ENCODE data around the gene MRM2.

Gene MRM2

DNA sequence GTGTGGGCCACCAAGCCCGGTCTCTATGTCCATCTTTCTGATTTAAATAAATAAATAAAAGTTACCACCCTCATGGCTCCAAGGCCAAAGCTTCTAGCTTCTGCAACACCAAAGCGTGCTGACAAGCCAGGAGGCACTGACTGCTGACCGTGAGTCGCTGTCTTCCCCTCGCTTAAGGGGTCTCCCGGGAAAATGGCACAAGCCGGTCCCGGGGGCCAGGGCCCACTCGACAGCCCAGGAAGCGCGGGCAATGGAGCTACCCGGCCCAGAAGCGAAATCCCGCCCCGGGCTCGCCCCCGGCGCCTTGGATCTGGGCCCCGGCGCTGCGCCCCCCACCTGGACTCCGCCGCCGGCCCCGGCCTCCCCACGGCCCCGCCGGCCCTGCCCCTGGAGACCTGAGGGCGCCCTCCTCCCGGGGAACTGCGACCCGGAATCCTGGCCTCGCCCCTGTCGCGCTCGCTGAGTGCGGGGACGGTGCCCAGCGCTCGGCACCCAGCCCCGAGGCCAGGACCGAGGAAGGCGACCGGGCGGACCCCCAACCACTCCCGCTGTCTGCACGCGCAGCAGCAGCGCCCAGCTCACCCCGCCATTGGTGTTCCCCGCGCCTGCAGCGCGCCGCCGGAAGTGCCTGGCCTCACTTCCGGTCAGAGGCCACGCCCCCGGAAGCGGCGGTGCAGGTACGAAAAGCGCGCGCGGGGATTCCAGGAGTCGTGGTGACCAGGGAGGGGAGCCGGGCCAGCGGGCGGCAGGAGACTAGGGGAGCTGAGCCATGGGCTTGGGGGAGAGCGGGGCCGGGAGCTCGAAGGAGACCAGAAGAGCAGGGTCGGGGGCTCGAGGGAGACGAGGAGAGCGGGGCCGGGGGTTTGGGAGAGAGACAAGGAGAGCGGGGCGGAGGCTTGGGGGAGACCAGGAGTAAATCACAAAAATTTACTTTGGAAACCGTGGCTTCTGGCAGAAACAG, at the start of gene MRM2, which contains the start of gene NUDT1:
Gene MRM2, minus strand, starts transcription at position 626 of the 961 bp plus-strand sequence. Its CDS starts 36 bp downstream, at position 590.
Gene NUDT1, plus strand, starts transcription at position 647 of the 961 bp plus-strand sequence. CDS start 2,349 bp downstream, outside the sequence.
- Histone ChIP-seq H3K27ac (ENCODE audit: low read depth, low read length) (peak within 1 kb of the TSS; percentile 74), H3K4me3 (ENCODE audit: low read depth, low read length) (peak within 1 kb of the TSS; percentile 86), H3K27me3 (ENCODE audit: control insufficient read depth, insufficient read depth, low read length) (no peaks in the 10 kb centered on the region), H3K36me3 (ENCODE audit: control insufficient read depth, insufficient read depth, low read length) (peaks cover 35% of the 10 kb centered on the region), H3K9ac (ENCODE audit: low read depth, low read length) (peak within 1 kb of the TSS; percentile 79), H3K4me1 (ENCODE audit: control insufficient read depth, insufficient read depth, low read length) (peaks cover 4% of the 10 kb centered on the region), H3K9me3 (ENCODE audit: control insufficient read depth, insufficient read depth, low read length) (no peaks in the 10 kb centered on the region)

DNA sequence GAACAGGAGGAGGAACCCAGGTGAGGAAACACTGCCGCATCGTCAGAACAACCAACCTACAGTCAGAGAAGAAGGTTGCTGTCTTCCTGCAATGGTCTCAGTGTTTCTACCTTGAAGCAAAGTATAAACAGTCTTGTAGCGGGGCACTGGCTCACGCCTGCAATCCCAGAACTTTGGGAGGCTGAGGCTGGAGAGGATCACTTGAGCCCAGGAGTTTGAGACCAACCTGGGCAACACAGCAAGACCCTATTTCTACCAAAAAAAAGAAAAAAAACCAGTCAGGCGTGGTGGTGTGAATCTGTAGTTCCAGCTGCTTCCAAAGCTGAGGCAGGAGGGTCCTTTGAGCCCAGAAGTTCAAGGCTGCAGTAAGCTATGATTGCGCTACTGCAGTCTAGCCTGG, 48.9 kb upstream of the MRM2 start:
- H3K27ac ChIP-seq (ENCODE audit: low read depth, low read length), result no peak overlapping the region
- H3K4me3 ChIP-seq (ENCODE audit: low read depth, low read length), result no peak overlapping the region
- H3K36me3 ChIP-seq (ENCODE audit: control insufficient read depth, insufficient read depth, low read length), result no peaks in the 10 kb centered on the region
- H3K9me3 ChIP-seq (ENCODE audit: control insufficient read depth, insufficient read depth, low read length), result no peaks in the 10 kb centered on the region
- H3K4me1 ChIP-seq (ENCODE audit: control insufficient read depth, insufficient read depth, low read length), result peaks cover under 1% of the 10 kb centered on the region; the same call in 1 of the 2 replicates
- no peak overlapping the region for H3K9ac ChIP-seq (ENCODE audit: low read depth, low read length)
- H3K27me3 ChIP-seq (ENCODE audit: control insufficient read depth, insufficient read depth, low read length), result no peaks in the 10 kb centered on the region

DNA sequence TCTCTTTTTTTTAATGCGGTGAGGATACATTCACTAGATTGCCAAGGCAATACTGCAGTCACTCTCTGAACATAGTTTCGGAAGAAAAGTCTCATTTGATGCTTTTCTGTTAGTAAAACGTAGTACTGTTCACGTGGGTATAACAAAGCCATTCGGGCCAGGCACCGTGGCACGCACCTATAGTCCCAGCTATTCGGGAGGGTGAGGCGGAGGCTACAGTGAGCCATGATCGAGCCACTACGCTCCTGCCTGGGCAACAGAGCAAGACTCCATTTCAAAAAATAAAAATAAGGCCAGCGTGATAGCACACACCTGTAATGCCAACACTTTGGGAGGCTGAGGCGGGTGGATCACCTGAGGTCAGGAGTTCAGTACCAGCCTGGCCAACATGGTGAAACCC, 47.6 kb upstream of the MRM2 start:
- Histone ChIP-seq H3K27me3 (ENCODE audit: control insufficient read depth, insufficient read depth, low read length) (no peaks in the 10 kb centered on the region), H3K9me3 (ENCODE audit: control insufficient read depth, insufficient read depth, low read length) (no peaks in the 10 kb centered on the region), H3K4me3 (ENCODE audit: low read depth, low read length) (no peak overlapping the region), H3K9ac (ENCODE audit: low read depth, low read length) (no peak overlapping the region), H3K4me1 (ENCODE audit: control insufficient read depth, insufficient read depth, low read length) (no peaks in the 10 kb centered on the region), H3K36me3 (ENCODE audit: control insufficient read depth, insufficient read depth, low read length) (no peaks in the 10 kb centered on the region), H3K27ac (ENCODE audit: low read depth, low read length) (no peak overlapping the region)

DNA sequence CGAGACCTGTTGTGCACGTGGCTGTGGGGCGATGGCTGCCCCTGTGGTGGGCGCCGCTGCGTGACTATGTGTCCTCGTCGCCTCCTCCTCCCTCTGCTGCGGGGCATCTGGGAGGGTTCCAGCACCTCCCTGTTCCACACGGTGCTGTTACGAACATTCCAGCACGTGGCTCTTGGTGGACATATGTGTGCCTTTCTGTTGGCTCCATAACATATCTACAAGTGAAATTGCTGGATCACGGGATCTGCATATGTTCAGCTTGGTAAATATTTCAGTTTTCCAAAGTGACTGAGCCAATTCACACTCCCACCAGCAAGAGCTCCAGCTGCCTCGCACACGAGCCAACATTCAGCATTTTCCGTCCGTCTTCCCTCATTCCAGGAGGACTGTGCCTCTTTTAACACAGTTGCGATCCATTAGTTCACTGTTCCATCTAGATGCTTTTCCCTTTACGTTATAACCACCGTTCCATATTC, 47.1 kb upstream of the MRM2 start:
- Histone ChIP-seq H3K27me3 (ENCODE audit: control insufficient read depth, insufficient read depth, low read length) (no peaks in the 10 kb centered on the region), H3K9ac (ENCODE audit: low read depth, low read length) (no peak overlapping the region), H3K4me3 (ENCODE audit: low read depth, low read length) (no peak overlapping the region), H3K4me1 (ENCODE audit: control insufficient read depth, insufficient read depth, low read length) (no peaks in the 10 kb centered on the region), H3K27ac (ENCODE audit: low read depth, low read length) (no peak overlapping the region), H3K36me3 (ENCODE audit: control insufficient read depth, insufficient read depth, low read length) (no peaks in the 10 kb centered on the region), H3K9me3 (ENCODE audit: control insufficient read depth, insufficient read depth, low read length) (no peaks in the 10 kb centered on the region)

DNA sequence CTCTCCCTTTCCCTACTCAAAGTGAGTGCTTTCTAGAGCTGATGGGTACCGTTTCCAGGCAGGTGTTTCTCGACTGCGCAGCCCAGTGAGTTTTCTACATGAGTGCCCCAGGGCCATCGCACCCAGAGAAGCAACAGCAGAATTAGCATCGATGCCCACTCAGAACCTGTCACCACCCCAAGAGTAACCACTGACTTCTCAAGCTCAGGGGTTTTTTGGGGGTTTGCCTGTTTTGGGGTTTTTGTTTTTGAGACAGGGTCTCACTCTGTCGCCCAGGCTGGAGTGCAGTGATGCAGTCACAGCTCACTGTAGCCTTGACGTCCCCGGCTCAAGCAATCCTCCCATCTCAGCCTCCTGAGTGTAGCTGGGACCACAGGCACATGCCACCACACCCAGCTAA, 46.5 kb upstream of the MRM2 start:
- Histone ChIP-seq H3K9ac (ENCODE audit: low read depth, low read length) (no peak overlapping the region), H3K4me3 (ENCODE audit: low read depth, low read length) (no peak overlapping the region), H3K36me3 (ENCODE audit: control insufficient read depth, insufficient read depth, low read length) (no peaks in the 10 kb centered on the region), H3K27me3 (ENCODE audit: control insufficient read depth, insufficient read depth, low read length) (no peaks in the 10 kb centered on the region), H3K27ac (ENCODE audit: low read depth, low read length) (no peak overlapping the region), H3K9me3 (ENCODE audit: control insufficient read depth, insufficient read depth, low read length) (no peaks in the 10 kb centered on the region), H3K4me1 (ENCODE audit: control insufficient read depth, insufficient read depth, low read length) (no peaks in the 10 kb centered on the region)

DNA sequence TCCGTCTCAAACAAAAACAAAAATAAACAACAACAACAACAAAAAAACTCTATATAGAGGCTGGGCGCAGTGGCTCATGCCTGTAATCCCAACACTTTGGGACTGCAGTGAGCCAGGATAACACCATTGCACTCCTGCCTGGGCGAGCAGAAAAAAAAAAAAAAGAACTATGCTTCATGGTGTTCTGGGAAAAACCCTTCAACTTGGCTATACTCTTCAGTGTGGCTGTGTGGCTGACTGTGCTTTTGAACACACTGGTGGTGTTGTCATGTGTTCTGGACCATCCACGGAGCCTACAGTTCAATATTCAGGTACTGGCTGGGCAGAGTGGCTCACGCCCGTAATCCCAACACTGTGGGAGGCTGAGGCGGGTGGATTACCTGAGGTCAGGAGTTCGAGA, 45.7 kb upstream of the MRM2 start:
- H3K4me1 ChIP-seq (ENCODE audit: control insufficient read depth, insufficient read depth, low read length), result no peaks in the 10 kb centered on the region
- H3K27ac ChIP-seq (ENCODE audit: low read depth, low read length), result no peak overlapping the region
- H3K36me3 ChIP-seq (ENCODE audit: control insufficient read depth, insufficient read depth, low read length), result no peaks in the 10 kb centered on the region
- no peaks in the 10 kb centered on the region for H3K9me3 ChIP-seq (ENCODE audit: control insufficient read depth, insufficient read depth, low read length)
- H3K9ac ChIP-seq (ENCODE audit: low read depth, low read length), result no peak overlapping the region
- H3K27me3 ChIP-seq (ENCODE audit: control insufficient read depth, insufficient read depth, low read length), result no peaks in the 10 kb centered on the region
- H3K4me3 ChIP-seq (ENCODE audit: low read depth, low read length), result no peak overlapping the region

DNA sequence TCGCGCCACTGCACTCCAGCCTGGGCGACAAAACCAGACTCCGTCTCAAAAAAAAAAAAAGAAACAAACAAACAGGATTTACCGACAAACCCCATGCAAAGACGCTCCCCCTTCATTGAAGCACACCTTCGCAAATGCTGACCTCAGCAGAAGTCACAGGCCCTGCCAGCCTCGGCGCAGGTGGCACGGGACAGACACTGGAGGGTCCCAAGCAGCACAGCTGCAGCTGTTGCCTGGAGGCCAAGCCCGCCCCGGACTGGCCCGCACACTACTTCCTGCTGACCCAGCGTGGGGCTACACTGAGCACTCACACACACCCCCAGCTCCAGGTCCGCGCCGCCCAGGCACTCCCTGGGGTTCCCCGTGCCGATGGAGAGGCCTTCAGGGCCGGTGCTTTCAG, 41.1 kb upstream of the MRM2 start:
- no peak overlapping the region for H3K27ac ChIP-seq (ENCODE audit: low read depth, low read length)
- no peaks in the 10 kb centered on the region for H3K36me3 ChIP-seq (ENCODE audit: control insufficient read depth, insufficient read depth, low read length)
- H3K27me3 ChIP-seq (ENCODE audit: control insufficient read depth, insufficient read depth, low read length), result no peaks in the 10 kb centered on the region
- no peaks in the 10 kb centered on the region for H3K9me3 ChIP-seq (ENCODE audit: control insufficient read depth, insufficient read depth, low read length)
- H3K9ac ChIP-seq (ENCODE audit: low read depth, low read length), result no peak overlapping the region
- H3K4me3 ChIP-seq (ENCODE audit: low read depth, low read length), result no peak overlapping the region
- no peaks in the 10 kb centered on the region for H3K4me1 ChIP-seq (ENCODE audit: control insufficient read depth, insufficient read depth, low read length)

DNA sequence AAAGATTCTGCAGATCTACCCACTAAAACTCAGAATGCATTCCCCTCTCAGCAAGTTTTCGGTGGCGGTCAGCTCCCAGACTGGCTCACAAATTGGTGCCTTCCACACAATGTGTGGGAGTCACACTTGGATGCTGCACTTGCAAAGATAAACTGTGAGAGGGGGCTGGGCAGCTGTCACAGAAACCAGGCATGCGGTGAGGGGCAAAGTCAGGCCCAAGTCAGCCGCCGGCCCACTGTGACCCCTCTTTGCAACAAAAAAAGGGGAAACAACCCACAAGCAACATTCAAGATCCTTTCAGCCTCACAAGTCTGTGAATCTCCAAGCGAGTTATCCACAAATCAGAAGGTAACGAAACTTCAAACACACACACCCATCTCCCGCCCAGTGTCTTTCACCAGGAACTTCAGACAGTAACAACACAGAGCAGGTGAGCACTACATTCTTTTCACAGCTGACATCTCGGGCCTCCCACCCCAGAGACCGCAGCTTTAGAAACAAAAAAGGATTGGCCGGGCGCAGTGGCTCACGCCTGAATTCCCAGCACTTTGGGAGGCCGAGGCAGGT, 40.3 kb upstream of the MRM2 start:
- no peak overlapping the region for H3K4me3 ChIP-seq (ENCODE audit: low read depth, low read length)

DNA sequence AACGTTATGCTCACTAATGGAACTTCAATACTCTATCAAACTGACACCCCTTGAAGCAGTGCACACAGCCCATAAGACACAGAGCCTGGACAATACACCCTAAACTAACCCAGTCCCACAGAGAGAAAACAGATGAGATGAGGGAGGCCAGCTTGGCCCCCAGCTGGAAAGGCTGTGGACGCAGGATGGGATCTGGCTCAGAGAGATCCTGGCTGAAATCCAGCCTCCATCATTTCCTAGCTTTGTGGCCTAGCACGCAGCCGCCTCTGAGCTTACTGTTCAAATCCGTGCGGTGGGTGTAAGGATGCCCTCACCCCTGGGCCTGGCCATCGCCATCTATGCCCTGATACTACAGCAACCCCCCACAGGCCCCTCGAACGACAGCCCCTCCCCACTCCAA, 39.5 kb upstream of the MRM2 start:
- no peaks in the 10 kb centered on the region for H3K4me1 ChIP-seq (ENCODE audit: control insufficient read depth, insufficient read depth, low read length)
- H3K27me3 ChIP-seq (ENCODE audit: control insufficient read depth, insufficient read depth, low read length), result no peaks in the 10 kb centered on the region
- no peaks in the 10 kb centered on the region for H3K9me3 ChIP-seq (ENCODE audit: control insufficient read depth, insufficient read depth, low read length)
- H3K4me3 ChIP-seq (ENCODE audit: low read depth, low read length), result no peak overlapping the region
- H3K9ac ChIP-seq (ENCODE audit: low read depth, low read length), result no peak overlapping the region
- no peak overlapping the region for H3K27ac ChIP-seq (ENCODE audit: low read depth, low read length)
- peaks cover 6% of the 10 kb centered on the region; the same call in 1 of the 2 replicates for H3K36me3 ChIP-seq (ENCODE audit: control insufficient read depth, insufficient read depth, low read length)

More for the DNA sequence above, 40.3 kb upstream of the MRM2 start:
- peaks cover 4% of the 10 kb centered on the region; the same call in 1 of the 2 replicates for H3K36me3 ChIP-seq (ENCODE audit: control insufficient read depth, insufficient read depth, low read length)
- H3K9ac ChIP-seq (ENCODE audit: low read depth, low read length), result no peak overlapping the region
- H3K9me3 ChIP-seq (ENCODE audit: control insufficient read depth, insufficient read depth, low read length), result no peaks in the 10 kb centered on the region
- H3K27me3 ChIP-seq (ENCODE audit: control insufficient read depth, insufficient read depth, low read length), result no peaks in the 10 kb centered on the region
- no peaks in the 10 kb centered on the region for H3K4me1 ChIP-seq (ENCODE audit: control insufficient read depth, insufficient read depth, low read length)
- H3K27ac ChIP-seq (ENCODE audit: low read depth, low read length), result no peak overlapping the region

DNA sequence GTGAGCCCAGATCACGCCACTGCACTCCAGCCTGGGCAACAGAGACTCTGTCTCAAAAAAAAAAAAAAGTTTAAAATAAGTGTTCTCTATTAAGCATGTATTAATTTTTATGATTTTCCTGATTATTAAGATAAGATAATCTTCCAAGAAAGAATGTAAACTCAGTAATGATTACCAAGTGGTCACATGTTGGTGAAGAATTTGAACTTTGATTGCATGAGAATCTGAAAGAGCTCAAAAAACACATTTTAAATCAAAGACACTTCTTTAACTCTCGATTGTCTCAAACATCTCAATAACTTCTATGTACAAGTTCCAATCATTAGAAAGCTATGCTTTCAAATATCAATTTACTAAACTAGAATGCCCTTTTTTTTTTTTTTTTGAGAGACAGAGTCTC, 38.4 kb upstream of the MRM2 start:
- H3K9ac ChIP-seq (ENCODE audit: low read depth, low read length), result no peak overlapping the region
- H3K27ac ChIP-seq (ENCODE audit: low read depth, low read length), result no peak overlapping the region
- no peaks in the 10 kb centered on the region for H3K27me3 ChIP-seq (ENCODE audit: control insufficient read depth, insufficient read depth, low read length)
- no peaks in the 10 kb centered on the region for H3K4me1 ChIP-seq (ENCODE audit: control insufficient read depth, insufficient read depth, low read length)
- no peaks in the 10 kb centered on the region for H3K9me3 ChIP-seq (ENCODE audit: control insufficient read depth, insufficient read depth, low read length)
- no peak overlapping the region for H3K4me3 ChIP-seq (ENCODE audit: low read depth, low read length)
- peaks cover 6% of the 10 kb centered on the region; the same call in 1 of the 2 replicates for H3K36me3 ChIP-seq (ENCODE audit: control insufficient read depth, insufficient read depth, low read length)

DNA sequence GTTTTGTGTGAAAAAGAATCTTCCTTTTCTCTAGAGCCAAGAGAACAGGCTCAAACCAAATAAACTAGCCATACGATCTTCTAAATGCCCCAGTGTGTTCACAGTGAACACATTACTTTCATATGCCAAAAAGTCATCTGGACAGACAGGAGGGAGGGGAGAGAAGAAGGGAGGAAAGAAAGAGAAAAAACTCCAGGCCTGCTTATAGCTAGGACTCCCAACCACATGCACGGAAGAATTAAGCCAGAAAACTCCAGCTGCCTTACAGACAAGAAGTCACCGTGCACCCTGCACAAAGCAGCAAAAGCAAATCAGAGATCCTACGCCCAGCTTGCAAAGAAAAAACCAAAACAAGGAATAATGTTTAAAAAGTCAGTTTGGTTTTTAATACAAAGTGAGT, 37.9 kb upstream of the MRM2 start:
- H3K27ac ChIP-seq (ENCODE audit: low read depth, low read length), result no peak overlapping the region
- no peaks in the 10 kb centered on the region for H3K4me1 ChIP-seq (ENCODE audit: control insufficient read depth, insufficient read depth, low read length)
- H3K9me3 ChIP-seq (ENCODE audit: control insufficient read depth, insufficient read depth, low read length), result no peaks in the 10 kb centered on the region
- no peak overlapping the region for H3K4me3 ChIP-seq (ENCODE audit: low read depth, low read length)
- no peaks in the 10 kb centered on the region for H3K27me3 ChIP-seq (ENCODE audit: control insufficient read depth, insufficient read depth, low read length)
- H3K36me3 ChIP-seq (ENCODE audit: control insufficient read depth, insufficient read depth, low read length), result peaks cover 10% of the 10 kb centered on the region; the same call in 1 of the 2 replicates
- no peak overlapping the region for H3K9ac ChIP-seq (ENCODE audit: low read depth, low read length)
